PC-3 (cell line): Measurements from ENCODE around the gene SLC7A4. TPM values are rescaled to one million over a fixed set of nuclear protein-coding genes. Genes with fewer than 3 reads are reported as not detected.

Experiments used
- ATAC-seq: fragments of 200-7000 bp; cut with Tn5 transposase; 2 replicates; pipeline ENCODE4 v1.9.1; 2020; ENCODE audit warnings: mild to moderate bottlenecking, moderate library complexity
- BruUV-seq: library from RNA; stranded (reverse); fragments of 400-500 nt; replicated peaks from 2 replicates; lab custom pipeline; 2021; lab: Mats Ljungman, UMichigan
- CTCF ChIA-PET: fragments of 300-600 bp; sonication (Branson Sonifier 250); formaldehyde crosslinking; loops from one replicate; lab custom pipeline; 2022; ENCODE audit warnings: antibody characterized with exemption; lab: Charles Lee
- POLR2A ChIA-PET: fragments of 300-600 bp; sonication (Branson Sonifier 250); formaldehyde crosslinking; loops from one replicate; lab custom pipeline; 2022; ENCODE audit warnings: antibody characterized with exemption; ENCODE audit not compliant: unreplicated experiment; lab: Charles Lee
- DNase-seq: peaks from one replicate; pipeline ENCODE4 v3.0.0-alpha.2; 2015
- H2AFZ ChIP-seq: fragments of 300-600 bp; sonication (generic); 2 replicates; pipeline ENCODE4 v1.6.0; 2016; ENCODE audit warnings: antibody characterized with exemption, low read length
- H3F3A ChIP-seq: fragments of 300-600 bp; sonication (generic); one replicate; pipeline ENCODE4 v1.6.0; 2017; ENCODE audit warnings: antibody characterized with exemption, low read length, control low read depth, mild to moderate bottlenecking; ENCODE audit not compliant: unreplicated experiment
- H3K27ac ChIP-seq: fragments of 300-600 bp; sonication (generic); 2 replicates; pipeline ENCODE4 v1.5.1; 2016; ENCODE audit warnings: mild to moderate bottlenecking, low read length
- H3K27me3 ChIP-seq: fragments of 300-600 bp; sonication (generic); 2 replicates; pipeline ENCODE4 v1.6.1; 2016; ENCODE audit warnings: low read length, mixed read lengths
- H3K36me3 ChIP-seq: fragments of 300-600 bp; sonication (generic); 2 replicates; pipeline ENCODE4 v1.6.1; 2016; ENCODE audit warnings: low read depth, mixed run types, low read length, mixed read lengths
- H3K4me1 ChIP-seq: fragments of 300-600 bp; sonication (generic); 2 replicates; pipeline ENCODE4 v1.5.1; 2016; ENCODE audit warnings: low read length; ENCODE audit not compliant: insufficient read depth
- H3K4me2 ChIP-seq: fragments of 300-600 bp; sonication (generic); 2 replicates; pipeline ENCODE4 v1.6.0; 2016; ENCODE audit warnings: low read length
- H3K4me3 ChIP-seq: fragments of 300-600 bp; sonication (generic); 2 replicates; pipeline ENCODE4 v1.5.1; 2016; ENCODE audit warnings: mild to moderate bottlenecking, low read length, mixed read lengths
- H3K79me2 ChIP-seq: fragments of 300-600 bp; sonication (generic); 2 replicates; pipeline ENCODE4 v1.6.1; 2017; ENCODE audit warnings: low read length, mixed read lengths
- H3K9ac ChIP-seq: fragments of 300-600 bp; sonication (generic); 2 replicates; pipeline ENCODE4 v1.6.0; 2016; ENCODE audit warnings: mild to moderate bottlenecking, low read length
- H3K9me2 ChIP-seq: fragments of 300-600 bp; sonication (generic); replicated peaks from 2 replicates; pipeline ENCODE4 v1.6.1; 2016; ENCODE audit warnings: mixed run types, low read length, mixed read lengths
- H3K9me3 ChIP-seq: fragments of 300-600 bp; sonication (generic); 2 replicates; pipeline ENCODE4 v1.6.1; 2016; ENCODE audit warnings: low read length, mixed read lengths
- H4K20me1 ChIP-seq: fragments of 300-600 bp; sonication (generic); 2 replicates; pipeline ENCODE4 v1.6.1; 2016; ENCODE audit warnings: low read length, mixed read lengths
- EZH2 ChIP-seq: fragments of 300-600 bp; sonication (generic); IDR thresholded peaks from one replicate; pipeline ENCODE4 v1.6.1; 2017; ENCODE audit warnings: antibody characterized with exemption, mild to moderate bottlenecking, low read length; ENCODE audit not compliant: unreplicated experiment
- EZH2phosphoT487 ChIP-seq: fragments of 300-600 bp; sonication (generic); IDR thresholded peaks from 2 replicates; pipeline ENCODE4 v1.6.1; 2018; ENCODE audit warnings: mild to moderate bottlenecking, antibody characterized with exemption, low read length, borderline replicate concordance
- intact Hi-C: fragments of 100-400 bp; cut with micrococcal nuclease; formaldehyde crosslinking; loops from 2 replicates; pipeline ENCODE4 v1.9.0; 2023
- total RNA-seq: library from RNA; depleted of rRNA; stranded (reverse); fragments of >200 nt; gene quantifications from 2 replicates; pipeline ENCODE4 v1.2.3, GENCODE V29; 2014
- TF ChIP-seq, protein P1 (sequence below): fragments of 300-600 bp; sonication (generic); conservative IDR thresholded peaks from 2 replicates; pipeline ENCODE4 v1.5.1; 2017; ENCODE audit warnings: antibody characterized with exemption, low read depth, mild to moderate bottlenecking, low read length

The SLC7A4 gene
- total RNA-seq, 1 experiment from 2014 or later: not detected

DNA sequence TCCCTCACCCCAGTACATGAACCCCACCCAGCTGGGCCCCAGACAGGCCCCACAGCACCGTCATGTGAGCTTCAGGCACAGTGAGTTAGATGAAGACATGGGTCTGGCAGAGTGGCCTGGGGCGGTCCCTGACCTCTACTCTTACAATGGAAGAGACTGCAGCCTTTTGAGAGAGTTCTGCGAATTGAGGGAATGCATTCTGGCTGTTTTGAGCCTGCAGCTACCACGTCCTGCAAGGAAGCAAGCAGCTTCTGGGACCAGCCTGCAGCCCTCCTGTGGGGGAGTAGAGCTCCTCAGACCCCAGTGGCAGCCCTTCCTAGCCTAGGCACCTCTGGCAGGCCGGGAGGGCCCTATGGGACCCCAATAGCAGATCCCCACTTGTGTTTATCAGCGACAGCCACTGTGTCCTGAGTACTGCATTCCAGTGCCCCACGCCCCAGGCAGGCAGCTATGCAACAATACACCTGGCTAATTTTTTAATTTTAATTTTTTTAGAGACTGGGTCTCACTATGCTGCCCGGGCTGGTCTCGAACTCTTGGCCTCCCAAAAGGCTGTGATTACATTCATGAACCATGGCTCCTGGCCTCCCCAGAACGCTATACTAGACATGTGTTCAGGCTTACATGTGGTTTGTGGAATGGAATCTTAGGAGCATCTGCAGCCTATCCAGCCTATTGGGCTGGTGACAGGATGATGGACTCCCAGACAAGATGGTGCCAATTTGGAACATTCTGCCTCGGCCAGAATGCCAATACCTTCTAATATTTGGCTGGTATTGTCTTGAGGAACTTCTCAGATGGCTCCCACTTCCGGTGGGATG is 717 bp upstream of the SLC7A4 start:
- CTCF ChIA-PET: no interaction called here
- no peak for ATAC-seq
- intact Hi-C loops: no loop called here

DNA sequence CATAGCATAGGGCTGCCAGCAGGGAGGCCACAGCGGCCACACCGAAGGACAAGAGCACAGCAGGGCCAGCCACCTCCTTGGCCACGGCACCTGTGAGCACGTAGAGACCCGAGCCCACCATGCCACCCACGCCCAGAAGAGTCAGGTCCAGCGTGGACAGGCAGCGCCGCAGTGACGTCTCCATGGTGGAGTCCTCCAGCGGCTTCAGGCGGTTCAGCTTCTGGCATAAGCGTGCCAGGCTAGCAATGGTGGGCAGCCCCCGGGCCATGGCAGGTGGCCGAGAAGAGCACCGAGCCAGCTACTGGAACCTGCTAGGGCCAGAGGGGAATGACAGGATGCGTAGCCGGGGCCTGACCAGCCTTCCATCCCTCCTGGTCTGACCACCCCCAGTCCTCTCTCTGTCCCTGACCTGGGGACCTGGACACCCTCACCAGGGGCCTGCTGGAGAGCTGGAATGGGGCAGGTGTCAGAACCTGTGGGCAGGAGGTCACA is 770 bp downstream of the SLC7A4 start:
- CTCF ChIA-PET: no interaction called here
- no peak for ATAC-seq
- no peaks in the 10 kb centered on the region for H3K36me3 ChIP-seq
- BruUV-seq: no TSS peak
- POLR2A ChIA-PET: no interaction called here
- no peak overlapping the region for H3K4me2 ChIP-seq
- H3K79me2 ChIP-seq: no peaks in the 10 kb centered on the region
- H3F3A ChIP-seq: no peaks in the 10 kb centered on the region
- TF ChIP-seq EZH2phosphoT487 (no peak), EZH2 (no peak)
- TF ChIP-seq, protein P1, sequence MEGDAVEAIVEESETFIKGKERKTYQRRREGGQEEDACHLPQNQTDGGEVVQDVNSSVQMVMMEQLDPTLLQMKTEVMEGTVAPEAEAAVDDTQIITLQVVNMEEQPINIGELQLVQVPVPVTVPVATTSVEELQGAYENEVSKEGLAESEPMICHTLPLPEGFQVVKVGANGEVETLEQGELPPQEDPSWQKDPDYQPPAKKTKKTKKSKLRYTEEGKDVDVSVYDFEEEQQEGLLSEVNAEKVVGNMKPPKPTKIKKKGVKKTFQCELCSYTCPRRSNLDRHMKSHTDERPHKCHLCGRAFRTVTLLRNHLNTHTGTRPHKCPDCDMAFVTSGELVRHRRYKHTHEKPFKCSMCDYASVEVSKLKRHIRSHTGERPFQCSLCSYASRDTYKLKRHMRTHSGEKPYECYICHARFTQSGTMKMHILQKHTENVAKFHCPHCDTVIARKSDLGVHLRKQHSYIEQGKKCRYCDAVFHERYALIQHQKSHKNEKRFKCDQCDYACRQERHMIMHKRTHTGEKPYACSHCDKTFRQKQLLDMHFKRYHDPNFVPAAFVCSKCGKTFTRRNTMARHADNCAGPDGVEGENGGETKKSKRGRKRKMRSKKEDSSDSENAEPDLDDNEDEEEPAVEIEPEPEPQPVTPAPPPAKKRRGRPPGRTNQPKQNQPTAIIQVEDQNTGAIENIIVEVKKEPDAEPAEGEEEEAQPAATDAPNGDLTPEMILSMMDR: no peak
- no peaks in the 10 kb centered on the region for H3K9me2 ChIP-seq
- H3K9ac ChIP-seq: no peak overlapping the region
- H3K27me3 ChIP-seq: no peaks in the 10 kb centered on the region
- H3K4me3 ChIP-seq: no peak overlapping the region
- no peak overlapping the region for H3K27ac ChIP-seq
- intact Hi-C loops: no loop called here
- DNase-seq: no peak
- H3K9me3 ChIP-seq: no peaks in the 10 kb centered on the region
- H2AFZ ChIP-seq: no peak overlapping the region
- H4K20me1 ChIP-seq: no peaks in the 10 kb centered on the region
- no peaks in the 10 kb centered on the region for H3K4me1 ChIP-seq

More for the DNA sequence above, 717 bp upstream of the SLC7A4 start:
- no peak for TF ChIP-seq EZH2
- TF ChIP-seq, protein P1: no peak
- no peak for TF ChIP-seq EZH2phosphoT487
- H4K20me1 ChIP-seq: no peaks in the 10 kb centered on the region
- H3K4me1 ChIP-seq: no peaks in the 10 kb centered on the region
- H3K27me3 ChIP-seq: no peaks in the 10 kb centered on the region
- no peaks in the 10 kb centered on the region for H3F3A ChIP-seq
- no peaks in the 10 kb centered on the region for H3K9me3 ChIP-seq
- no peak overlapping the region for H3K4me3 ChIP-seq
- no peaks in the 10 kb centered on the region for H3K9me2 ChIP-seq
- H3K79me2 ChIP-seq: no peaks in the 10 kb centered on the region
- H3K9ac ChIP-seq: no peak overlapping the region
- H2AFZ ChIP-seq: no peak overlapping the region
- H3K4me2 ChIP-seq: no peak overlapping the region
- H3K27ac ChIP-seq: no peak overlapping the region
- POLR2A ChIA-PET: no interaction called here
- no peak for DNase-seq
- no TSS peak for BruUV-seq
- no peaks in the 10 kb centered on the region for H3K36me3 ChIP-seq
